ENCODE data around the gene NIM1K.
"Not testable (repeated sequence)": the region's sequence is repeated elsewhere in the genome, so short reads cannot be mapped to it uniquely, and the experiment has no call there.

Gene NIM1K

DNA sequence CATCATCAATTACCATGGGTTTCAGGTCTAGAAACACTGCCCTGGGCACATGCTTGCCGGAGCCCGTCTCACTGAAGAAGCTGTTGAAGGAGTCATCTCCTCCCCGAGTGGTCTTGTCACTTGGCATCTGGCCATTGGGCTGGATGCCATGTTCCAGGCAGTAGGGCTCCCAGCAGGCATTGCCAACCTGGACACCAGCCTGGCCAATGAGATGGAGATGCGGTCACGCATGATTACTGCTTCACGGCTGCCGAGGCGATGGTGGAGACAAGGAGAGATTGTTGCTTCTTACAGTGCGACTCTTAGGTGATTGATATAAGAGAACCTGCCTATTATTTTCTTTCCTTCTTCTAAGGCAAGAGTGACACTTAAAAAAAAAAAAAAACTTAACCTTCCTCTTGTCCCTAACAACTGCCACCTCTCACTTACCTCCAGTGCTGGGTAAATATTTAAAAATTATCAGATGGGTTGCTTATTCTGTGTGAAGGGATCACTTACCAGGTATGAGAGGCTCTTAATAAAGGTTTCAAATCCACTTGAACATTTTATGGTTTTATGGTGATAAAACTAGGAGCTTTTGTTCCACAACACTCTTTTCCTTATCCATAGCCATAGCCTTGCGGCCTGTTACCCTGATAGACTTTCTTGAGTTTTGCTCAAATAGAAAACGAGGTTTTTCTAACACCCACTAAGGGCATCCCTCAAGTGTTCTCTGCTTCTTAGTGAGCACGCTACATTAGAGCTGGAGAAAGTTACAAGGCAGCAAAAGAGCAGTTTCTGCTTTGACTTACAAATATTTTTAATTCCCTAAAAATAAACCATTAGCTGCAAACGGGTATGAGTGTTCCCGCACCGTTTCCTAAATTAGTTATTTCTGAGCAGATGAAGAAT lies 41.2 kb downstream of the NIM1K start:
- no peak for DNase-seq

DNA sequence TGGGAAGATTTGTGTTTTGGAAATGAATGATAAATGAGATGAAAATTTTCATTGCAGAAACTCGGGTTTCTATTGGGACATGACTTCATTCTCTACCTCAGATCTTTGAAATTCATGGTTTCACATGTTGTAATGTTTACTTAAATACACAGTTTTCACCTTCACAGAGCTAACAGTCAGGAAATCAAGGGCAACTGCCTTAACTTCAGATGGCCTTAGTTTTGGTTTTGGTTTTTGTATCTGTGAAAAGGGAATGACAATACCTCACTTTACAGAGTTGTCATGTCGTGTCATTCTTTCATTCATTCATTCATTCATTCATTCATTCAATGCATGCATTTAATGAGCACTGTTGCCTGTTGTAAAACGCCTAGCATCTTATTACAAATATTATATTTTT lies 41.9 kb downstream of the NIM1K start:
- no peak for DNase-seq

DNA sequence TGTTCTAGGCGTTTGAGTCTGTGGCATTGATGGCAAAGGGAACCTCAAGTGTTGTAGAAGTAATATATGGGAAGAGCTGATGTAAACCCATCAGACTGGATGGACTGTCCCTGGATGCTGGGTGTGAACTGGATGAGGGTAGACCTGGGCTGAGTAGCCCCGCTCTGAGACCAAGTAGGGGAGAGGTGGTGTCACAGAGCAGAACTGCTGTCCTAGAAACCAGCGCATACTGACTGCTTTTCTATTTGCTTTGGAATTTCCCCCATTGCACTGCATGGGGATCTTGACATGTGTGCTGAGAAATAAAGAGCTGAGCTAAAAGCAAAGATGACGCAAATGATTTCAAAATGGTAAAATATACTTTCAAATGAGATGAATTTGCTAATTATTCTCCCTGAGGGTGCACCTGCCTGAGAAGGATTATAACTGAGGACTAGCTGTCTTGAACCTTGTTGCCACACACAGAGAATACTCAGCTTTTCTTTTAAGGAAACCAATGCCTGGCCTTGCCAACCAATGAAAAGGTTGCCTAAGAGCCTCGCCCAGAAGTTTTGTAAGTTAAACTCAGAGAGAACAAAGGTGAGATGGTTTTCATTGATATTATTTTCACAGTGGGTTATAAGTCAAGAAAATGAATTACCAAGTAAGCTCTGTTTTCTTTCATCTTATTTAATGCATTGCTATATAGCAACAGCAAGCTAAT lies 44.8 kb downstream of the NIM1K start:
- DNase-seq = no peak

DNA sequence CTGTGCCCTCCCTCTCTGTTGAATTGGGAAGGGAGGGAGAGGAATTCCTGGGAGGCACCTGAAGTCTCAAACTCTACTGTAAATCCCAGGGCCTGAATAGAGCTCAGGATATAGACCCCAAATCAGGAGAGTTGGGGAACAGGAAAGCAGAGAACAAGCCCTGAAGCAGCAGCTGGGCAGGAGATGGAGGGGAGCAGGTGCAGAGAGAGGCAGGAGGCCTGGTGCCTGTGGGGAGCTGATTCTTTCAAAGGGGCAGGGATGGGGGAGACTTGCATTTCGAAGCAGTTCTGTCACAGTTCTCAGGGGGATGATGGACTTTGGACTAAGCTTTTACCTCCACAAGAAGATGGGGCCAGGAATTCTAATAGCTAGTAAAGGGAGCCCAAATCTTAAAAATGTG lies 50.2 kb downstream of the NIM1K start:
- DNase-seq = no peak

DNA sequence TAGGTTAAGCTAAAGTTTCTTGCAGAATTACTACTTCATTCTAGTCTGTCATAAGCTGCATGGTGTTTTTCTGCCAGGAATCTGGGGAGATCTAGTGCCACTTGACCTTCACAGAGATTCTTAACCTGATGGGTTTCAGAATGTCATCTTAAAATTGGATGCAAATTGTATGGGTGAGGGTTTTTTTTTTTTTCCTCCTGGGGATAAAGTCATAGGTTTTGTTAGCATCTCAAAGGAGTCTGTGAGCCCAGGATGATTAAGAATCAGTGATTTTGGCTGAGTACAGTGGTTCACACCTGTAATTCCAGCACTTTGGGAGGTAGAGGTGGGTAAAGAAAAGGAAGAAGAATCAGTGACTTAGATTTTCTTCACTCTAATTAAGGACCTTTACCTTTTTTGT lies 51.2 kb downstream of the NIM1K start:
- no peak for DNase-seq

DNA sequence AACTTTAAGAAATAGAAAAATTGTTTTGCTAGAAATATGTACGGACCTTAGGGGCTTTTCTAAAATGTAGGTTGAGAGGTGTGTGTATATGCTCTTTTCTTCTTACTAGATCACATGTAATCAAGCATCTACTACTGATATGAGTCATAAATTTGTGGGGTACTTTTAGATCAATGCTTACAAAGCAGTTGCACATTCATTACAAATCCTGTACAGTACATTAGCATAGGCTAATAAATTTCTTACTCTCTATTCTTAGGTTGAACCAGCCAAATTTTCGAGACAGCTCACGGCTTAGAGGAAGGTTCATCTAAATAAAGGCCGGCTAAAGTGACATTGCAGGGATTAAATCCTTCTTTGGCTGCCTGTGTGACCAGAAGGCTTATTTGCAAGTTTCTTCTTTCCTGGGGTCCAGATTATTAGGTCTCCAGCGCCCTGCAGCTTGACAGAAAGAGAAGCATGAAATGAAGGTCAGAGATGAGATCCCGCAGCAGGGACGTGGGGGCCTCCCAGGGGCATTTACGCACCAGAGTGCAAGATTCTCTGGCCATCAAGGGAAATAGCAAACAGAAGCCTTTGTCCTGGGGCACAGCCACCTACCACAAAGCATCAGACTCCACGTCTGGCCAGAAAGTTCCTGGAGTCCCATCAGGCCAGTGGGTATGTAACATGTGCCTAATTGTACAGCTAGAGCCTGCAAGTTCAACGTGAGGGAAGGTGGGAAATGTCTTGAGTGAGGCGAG lies 53.0 kb downstream of the NIM1K start:
- no peak for DNase-seq

DNA sequence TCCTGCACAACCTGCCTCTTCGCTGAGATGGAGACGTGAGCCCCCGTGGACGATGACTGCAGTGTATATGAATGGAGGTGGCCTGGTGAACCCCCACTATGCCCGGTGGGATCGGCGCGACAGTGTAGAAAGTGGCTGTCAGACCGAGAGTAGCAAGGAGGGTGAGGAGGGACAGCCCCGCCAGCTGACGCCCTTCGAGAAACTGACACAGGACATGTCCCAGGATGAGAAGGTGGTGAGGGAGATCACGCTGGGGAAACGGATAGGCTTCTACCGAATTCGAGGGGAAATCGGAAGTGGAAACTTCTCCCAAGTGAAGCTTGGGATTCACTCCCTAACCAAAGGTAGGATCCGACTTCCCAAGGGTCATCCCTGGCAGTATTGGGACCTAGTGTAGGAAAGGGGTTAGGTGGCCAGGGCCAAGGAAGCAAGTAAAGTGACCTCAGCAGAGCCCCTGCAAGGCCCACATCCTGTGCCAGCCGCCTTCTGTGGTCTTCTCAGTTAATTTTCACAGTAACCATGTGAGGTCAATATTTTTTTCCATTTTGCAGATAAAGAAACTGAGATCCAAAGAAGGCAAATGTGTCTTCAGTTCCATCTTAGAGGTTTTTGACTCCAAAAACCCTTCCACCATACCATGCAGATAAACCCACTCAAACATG lies 53.8 kb downstream of the NIM1K start:
- DNase-seq = no peak

DNA sequence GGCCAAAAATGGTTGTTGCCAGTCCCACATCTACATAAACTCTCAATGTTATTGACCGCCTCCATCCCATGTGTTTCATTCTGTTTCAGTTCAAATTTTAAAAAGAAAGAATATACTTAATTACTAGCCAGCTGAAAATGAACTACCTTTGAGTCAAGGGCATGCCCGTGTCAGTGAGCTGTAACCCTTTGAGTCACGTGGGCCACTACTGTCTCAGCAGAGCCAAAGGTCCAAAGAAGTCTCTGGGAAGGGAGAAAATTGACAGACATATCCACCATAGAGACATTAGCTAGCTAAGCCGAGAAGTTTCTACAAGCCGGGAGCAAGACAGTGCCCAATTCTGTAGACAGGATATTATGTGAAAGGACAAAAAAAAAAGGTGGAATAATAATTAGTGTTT lies 59.7 kb downstream of the NIM1K start:
- no peak for DNase-seq

DNA sequence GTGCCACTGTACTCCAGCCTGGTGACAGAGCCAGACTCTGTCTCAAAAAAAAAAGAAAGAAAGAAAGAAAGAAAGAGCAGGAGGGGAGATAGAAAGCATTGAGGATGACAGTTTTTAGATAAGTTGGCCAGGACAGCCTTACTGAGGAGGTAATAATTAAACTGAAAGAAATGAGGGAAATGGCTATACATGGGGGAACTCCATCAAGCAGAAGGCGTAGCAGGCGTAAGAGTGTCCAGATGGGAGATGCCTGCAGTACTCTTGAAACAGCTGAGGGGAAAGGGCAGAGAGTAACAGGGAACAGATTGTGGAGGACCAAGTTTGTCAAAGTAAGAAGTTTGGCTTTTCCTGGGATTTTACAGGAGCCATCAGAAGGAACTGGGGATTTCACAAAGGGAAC lies 63.7 kb downstream of the NIM1K start:
- no peak for DNase-seq

DNA sequence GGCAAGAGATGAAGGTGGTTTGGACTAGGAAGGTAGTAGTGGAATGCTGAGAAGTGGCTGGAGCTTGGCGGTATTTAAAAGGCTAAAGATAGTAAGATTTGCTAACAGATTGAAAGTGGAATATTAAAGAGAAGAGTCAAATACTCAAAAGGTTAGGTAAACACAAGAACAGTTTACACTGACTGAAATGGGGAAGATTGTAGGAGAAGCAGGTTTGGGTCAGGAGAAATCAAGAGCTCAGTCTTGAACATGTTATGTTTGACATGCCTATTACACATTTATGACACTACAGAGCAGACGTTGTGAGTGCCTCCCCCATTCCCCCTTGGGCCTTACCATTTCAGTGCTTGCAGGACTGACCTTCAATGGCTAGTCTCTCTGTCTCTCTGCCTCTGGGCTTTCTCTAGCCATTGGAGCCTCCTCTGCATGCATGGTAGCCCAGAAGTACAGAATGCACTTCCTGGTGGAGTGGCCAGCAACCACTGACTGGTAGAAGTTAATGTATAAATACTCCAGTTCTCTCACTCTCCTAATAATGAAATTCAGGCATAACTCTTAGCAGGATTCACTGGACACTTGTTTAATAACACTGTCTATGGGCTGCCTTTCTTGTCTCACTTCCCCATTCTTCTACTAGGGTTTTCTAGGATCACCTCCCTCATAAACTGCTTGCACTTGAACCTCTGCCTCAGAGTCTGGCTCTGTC lies 64.4 kb downstream of the NIM1K start:
- no peak for DNase-seq

DNA sequence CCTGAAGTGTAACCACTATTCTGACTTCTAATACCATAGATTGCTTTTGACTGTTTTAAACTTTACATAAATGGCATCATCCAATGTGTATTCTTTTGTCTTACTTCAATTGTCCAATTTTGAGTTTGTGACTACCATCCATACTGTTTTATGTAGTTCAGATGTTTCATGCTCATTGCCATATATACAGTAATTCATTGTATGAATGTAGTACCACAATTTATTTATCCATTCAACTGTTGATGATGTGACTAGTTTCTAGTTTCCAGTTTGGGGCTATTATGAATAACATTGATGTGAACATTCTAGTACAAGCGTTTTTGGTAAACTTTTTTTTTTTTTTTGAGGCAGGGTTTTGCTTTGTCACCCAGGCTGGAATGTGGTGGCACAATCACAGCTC lies 66.1 kb downstream of the NIM1K start:
- DNase-seq = no peak

DNA sequence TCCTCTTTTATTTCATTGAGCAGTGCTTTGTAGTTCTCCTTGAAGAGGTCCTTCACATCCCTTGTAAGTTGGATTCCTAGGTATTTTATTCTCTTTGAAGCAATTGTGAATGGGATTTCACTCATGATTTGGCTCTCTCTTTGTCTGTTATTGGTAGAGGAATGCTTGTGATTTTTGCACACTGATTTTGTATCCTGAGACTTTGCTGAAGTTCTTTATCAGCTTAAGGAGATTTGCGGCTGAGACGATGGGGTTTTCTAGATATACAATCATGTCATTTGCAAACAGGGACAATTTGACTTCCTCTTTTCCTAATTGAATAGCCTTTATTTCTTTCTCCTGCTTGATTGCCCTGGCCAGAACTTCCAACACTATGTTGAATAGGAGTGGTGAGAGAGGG lies 70.2 kb downstream of the NIM1K start:
- not testable (repeated sequence) for DNase-seq

DNA sequence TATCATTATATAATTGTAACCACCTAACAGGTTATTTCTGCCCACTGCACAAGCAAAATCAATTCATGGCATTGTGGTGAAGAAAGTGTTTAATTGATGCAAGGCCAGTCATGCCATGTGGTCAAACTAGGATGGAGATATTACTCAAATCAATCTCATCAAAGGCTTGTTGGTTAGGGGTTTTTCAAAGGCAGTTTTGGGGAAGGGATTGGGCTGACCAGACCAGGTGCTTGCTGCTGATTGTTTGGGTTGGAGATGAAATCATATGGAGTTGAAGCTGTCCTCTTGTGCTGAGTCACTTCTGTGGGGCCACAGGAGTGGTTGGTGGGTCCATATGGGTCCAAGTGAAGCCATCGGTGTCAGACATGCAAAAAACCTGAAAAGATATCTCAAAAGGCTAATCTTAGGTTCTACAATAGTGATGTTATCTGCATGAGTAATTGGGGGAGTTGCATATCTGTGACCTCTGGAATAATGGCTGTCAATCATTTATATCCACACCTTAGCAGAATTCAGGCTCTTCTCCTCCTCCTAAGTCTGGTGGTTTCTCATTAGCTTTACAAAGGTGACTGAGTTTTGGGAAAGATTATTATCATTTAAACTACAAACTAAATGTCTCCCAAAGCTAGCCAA lies 76.3 kb downstream of the NIM1K start:
- no peak for DNase-seq

DNA sequence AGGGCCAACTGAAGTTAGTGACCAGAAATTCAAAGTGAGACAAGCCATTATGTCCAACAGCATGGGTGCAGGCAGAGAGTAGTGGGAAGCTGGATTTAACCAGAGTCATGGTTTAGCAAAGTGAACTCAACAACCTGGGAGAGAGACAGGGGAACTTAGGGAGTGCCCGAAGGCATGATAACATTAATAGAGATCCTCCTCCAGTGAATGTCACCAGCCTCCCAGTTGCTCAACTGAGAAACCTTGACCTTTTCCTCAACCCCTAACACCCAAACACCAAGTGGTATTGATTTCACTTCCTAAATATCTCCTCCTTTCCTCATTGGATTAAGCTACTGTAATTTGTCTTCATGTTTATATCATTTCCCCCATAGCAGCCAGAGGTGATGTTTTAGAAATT lies 78.6 kb downstream of the NIM1K start:
- DNase-seq = no peak

DNA sequence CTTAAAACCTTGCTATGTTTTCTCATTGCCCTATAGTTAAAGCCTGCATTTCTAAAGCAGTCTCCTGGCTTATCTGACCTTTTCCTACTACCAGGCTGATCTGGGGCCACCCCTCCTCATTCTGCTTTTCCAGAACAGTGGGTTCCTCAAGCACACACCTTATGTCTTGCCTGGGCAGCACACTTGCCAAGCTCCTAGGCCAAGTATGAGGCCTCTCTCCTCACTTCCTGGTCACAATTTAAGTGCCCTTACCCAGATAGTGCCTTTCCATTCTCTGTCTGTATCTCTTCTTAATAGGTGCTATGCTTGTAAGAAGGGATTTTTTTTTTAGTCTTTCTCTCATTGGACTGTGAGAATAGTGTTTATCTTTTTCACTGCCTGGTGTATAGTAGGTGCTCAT lies 81.5 kb downstream of the NIM1K start:
- no peak for DNase-seq

DNA sequence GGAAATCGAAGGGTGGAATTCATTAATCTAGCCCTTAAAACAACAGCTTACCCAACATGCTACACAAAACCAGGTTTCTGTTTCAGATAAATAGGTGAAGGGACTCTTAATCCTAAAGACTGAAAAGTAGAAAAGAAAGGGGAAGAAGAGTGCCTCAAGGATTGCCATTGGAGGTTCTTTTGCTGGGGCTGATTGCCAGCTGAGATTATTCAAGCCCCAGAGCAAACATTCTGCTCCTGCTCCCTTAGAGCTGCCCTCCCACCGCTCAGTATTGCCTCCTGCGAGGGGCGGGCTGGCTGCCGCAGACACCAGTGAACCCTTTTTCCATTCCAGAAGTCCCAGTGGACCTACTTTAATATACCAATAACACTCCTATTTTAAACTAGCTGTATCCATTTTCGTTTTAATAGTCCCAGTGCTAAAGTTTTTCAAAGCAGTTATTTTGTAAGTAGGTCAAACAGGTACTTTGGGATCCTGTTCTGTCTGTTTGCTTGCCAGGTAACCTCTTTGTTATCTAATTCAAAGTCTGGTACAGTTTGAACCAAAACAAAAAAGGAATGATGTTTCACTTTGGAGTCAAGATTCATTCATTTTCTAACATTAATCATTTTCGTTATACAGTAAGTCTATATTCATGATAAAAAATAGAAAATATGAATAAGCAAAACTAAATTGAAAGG lies 82.5 kb downstream of the NIM1K start:
- DNase-seq = no peak

DNA sequence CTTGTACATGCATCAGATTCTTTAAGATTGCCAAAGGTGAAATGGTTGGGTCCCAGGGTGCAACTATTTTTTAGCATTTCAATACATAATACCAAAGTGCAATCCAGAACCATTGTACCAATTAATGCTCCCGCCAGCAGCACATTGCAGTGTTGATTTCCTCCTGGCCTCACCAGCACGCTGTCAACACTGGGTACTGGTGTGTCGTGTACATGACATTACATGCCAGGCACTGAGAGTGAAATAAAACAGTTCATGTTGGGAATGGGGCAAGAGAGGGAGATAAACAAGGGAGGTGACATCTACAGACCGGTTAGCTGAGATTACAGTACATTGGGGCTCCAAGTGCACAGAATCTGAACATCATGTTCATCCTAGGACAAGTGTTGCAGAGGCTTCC lies 83.4 kb downstream of the NIM1K start:
- DNase-seq = no peak

DNA sequence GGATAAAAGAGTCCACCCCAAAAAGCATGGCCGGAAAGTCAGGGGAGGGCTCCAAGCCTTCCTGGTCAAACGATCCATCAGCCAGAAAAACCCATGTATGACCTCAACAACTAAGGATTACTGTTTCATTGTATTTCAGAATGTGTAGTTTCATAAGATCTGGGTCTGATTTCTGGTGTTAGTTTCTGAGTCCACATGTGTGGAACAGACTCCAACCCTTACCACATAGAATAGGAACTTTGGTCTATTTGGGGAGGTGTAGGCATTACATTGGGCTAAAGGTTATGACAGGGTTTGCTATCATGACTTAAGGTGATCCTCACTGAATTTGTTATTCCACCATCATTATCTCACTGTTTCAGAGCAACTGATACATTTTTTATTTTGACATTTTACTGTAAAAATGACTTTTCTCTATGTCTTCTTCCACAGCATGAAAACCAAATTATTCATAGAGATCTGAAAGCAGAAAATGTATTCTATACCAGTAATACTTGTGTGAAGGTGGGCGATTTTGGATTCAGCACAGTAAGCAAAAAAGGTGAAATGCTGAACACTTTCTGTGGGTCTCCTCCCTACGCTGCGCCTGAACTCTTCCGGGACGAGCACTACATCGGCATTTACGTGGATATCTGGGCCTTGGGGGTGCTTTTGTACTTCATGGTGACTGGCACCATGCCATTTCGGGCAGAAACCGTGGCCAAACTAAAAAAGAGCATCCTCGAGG lies 87.7 kb downstream of the NIM1K start:
- DNase-seq = no peak

DNA sequence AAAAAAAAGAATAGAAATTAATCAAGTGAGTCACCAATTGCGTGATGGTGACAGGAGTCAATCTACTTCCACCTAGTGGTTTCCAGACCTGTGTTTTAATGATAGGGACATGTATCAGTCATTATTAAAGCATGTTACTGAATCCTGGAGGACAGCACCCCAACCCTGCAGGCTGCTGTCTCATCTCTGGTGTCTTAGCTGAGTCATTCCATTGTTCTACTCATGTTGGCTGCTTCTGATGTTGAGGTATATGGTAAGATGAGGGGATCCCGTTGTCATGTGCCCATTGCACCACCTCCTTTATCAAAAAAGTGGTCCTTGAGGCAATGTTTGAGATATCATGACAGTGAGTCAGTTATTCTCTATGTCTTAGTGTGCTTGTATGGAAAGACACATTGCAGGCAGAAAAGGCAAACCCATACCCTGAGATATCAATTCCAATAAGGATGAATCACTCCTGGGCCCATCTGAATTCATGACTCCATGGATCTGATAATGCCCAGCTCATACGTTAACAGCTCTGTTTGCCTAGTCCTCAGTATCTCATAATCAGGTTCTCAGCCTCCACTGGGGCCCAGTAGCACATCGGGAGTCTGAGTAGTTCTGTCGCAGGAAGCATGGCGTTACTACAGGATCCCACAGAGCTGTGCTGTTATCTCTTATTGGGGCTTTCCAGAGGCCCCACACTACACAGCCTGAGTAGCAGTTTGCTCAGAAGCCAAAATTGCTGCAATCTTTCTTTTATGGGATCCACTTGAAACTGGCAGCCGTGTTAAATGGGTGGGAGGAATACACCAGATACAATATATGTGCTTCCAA lies 90.0 kb downstream of the NIM1K start:
- no peak for DNase-seq

DNA sequence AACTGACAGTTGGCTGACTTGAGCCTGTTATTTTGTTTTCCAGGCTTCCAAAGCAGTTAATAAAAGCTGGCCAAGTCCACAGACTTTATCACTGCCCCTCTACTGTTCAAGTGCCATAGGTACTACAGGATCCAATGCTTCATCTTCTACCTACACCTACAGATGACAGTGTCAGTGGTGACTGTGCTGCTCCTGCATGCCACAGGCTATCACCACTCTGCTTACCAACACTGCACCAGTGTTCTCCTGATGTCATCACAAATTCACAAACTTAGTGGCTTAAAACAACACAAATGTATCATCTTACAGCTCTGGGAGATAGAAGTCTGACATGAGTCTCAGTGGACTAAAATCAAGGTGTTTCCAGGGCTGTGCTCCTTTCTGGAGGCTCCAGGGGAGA lies 94.6 kb downstream of the NIM1K start:
- no peak for DNase-seq

Data from activated CD4-positive, CD25-positive, alpha-beta regulatory T cell treated with anti-CD3 and anti-CD28 coated beads, Interleukin-2, amount 50 U/mL, for 72 hours (primary cell).